NCI-H1417 (cell line): ENCODE results near the gene PTPRG.

Experiments used
- DNase-seq, 3 experiments: peaks; one replicate each; lab custom pipeline; 2025; lab: John Stamatoyannopoulos, UW

The PTPRG gene

DNA sequence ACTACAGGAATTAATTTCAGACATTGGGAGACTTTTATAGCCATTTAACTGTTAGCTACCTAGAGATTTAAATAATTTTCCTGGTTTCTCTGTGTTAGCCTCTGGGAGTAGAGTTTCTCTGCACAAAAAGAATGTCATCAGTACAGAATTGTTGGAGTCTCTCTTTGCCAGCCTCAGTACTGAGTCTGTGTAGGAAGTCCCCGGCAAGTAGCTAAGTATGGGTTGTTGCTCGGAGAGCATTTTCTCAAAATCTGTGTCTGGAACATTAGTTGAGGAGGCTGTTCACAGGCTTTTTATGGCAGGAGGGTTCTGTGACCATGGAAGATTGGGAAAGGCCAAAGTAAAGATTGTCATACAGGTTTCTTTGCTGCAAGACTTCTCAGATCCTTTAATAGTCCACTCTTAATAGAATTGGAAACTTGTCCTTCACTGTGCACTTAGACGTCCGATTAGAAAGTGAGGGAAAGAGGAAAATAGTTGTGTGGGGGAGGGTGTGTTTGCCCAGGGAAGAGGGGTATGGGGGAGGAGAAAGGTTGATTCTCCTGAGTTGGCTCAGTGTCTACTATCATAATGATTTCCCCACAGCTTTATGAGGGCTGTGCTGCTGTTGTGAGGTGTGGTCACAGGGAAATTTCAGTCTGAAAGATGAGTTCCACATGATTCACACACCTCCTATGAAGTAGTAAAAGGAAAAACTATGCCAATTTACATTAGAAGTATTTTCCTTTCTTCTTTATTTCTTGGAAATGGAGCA is 207.1 kb downstream of the PTPRG start:
- DNase-seq, result no peak

GRCh38 chr3:61769266-61769990 is 208.1 kb downstream of the PTPRG start:
- DNase-seq, result no peak

DNA sequence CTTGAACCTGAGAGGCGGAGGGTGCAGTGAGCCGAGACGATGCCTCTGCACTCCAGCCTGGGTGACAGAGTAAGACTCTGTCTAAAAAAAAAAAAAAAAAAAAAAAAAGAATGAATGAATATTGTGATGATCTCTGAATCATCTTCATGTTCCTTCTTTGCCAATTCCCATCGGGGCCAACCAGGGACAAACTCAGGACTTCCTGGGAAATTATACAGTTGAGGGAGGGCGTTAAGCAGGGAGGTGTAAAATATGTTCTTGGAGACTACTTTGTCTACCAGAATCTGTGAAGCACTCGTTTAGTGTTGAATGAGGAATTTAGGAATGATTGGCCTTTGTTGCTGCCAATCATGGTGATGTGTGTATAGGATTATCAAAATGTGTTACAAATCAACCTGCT is 210.6 kb downstream of the PTPRG start:
- DNase-seq, result no peak

- no peak for DNase-seq
These were observed 211.1 kb downstream of the PTPRG start for GRCh38 chr3:61772456-61772855.

DNA sequence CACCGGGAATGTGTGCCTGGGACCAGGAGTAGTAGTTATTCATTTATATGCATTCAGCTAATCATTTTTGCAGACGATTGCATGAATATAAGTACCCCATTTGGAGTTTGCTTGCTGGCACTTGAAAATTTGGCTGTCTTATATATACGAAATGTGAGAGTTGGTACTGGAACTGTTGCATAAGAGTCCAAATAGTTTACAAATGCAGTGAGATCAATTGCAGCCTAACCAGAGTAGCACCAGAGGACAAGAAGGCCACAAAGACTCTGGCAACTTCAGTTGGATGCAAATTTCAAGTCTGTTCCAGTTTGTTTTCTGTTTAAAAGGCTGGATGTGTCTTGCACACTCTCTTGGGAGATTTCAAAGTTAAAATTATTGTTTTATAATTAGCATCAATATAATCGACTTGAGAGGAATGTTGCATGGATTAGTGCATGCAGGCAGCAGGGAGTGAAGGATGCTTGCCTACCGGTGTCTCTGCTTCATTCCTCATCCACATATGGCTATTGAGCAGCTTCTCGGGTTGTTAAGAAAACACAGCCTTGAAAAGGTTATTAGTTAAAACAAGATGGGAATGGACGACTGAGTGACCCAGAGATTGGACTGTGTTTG is 213.0 kb downstream of the PTPRG start:
- DNase-seq, result no peak

DNA sequence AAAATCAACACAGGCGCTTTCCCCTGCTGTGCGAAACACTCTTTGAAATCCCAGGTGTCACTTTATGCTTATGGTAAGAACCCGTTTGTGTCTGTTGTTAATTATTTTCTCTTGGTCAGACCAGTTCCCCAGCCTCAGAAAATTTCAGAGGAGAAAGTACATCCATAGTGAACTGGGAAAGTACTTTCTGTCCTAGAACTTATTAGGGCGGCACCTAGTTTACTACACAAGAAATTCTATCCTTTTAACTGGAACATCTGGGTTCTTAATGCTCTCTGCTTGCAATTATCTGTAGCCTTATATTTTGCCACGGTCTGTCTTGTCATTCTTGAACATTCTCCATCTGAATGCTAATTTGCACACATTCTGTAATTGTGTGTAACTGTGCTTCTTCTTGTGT is 215.0 kb downstream of the PTPRG start:
- DNase-seq, result peak in 1 of 3 experiments; percentile 1

- no peak for DNase-seq
These were observed 216.1 kb downstream of the PTPRG start for GRCh38 chr3:61777483-61777882.

DNA sequence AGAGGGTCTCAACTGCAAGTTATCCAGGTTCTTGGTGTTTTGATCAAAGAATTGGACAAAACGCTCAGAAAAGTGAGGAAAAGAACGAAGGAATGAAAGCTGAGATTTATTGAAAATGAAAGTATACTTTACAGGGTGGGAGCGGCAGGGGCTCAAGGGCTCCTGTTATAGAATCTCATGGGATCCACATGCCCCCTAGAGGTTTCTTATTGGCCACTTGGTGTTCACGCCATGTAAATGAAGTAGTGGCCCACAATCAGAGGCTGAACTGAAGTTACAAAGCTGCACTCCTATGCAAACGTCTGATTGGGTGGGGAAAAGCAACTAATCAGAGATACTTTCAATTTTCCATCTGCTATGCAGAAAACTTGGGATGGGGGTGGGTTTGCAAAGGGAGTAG is 216.7 kb downstream of the PTPRG start:
- DNase-seq, result no peak

- DNase-seq, result no peak
These were observed 218.6 kb downstream of the PTPRG start for GRCh38 chr3:61780016-61780415.

GRCh38 chr3:61780455-61781228 is 219.3 kb downstream of the PTPRG start:
- no peak for DNase-seq

- DNase-seq, result no peak
These were observed 222.8 kb downstream of the PTPRG start for GRCh38 chr3:61783993-61784718.

- DNase-seq, result no peak
These were observed 227.5 kb downstream of the PTPRG start for GRCh38 chr3:61788623-61789507.

DNA sequence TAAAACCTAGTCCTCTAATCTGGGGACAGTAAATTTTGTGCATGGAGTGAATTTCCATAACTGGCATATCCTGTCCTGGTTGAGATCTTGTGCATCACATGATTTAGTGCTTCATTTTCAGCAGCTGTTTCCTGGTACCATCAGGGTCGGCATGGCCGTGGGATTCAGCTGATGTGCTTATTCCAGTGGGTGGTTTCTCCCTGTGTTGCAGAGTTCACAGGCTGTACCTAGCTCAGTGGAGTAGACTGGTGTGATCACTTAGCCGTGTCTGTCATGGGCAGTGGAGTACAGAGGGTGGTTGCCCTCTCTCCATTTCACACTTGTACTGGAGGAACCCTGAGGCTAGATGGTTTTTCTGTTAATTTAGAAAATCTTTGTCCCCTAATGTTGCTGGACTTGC is 228.5 kb downstream of the PTPRG start:
- no peak for DNase-seq

DNA sequence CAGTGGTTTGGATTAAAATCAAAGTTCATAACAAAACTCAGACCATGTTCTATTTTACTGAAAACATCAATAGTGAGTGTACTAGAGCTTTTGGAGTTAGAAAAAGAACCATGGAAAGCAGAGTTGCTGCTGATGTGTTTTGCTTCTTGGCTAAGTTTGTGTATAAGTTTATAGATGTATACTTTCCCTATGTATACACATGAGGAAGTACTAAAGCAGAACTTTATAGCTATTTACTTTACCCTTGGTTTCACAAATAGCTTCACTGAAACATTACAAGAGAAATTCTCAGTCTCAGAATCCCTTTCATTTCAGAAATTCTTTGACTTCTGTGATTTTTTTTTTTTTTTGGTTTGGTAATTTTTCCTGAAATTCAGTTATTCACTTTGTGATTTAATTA is 229.0 kb downstream of the PTPRG start:
- no peak for DNase-seq

DNA sequence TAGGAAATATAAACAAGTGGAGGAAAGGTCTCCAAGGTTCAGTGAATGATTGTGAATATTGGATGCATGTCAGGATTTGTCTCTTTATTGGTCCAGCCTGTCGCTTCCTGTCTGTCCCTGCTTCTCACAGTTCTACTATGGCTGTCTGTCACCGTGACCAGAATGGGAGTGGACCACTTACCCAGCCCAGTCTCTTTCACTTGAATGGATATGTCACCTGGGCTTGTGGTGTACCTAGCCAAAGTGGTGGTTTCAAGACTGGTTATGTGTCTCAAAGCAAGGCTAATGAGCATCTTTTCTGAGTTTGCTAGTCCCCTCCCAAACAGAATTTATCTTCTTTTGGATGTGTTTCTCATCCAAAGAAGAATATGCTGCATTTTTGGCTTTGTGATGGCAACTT is 231.7 kb downstream of the PTPRG start:
- no peak for DNase-seq

DNA sequence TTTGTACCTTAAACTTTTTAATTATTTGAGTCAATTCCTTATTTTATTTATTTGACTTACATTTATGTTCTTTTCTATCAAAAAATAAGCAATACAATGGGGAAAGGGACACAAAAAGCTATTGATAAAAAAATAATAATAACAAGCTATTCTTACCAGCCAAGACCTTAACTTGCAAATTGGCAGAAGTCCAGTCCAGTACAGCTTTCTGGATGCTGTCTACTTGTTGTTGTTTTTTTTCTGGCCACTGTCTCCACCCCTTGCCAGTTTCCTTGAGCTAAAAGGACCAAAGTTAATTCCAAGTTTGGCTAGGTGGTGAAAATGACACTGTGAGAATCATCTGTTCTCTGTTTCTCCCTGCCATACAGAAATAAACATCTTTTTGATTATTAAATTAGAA is 232.2 kb downstream of the PTPRG start:
- DNase-seq, result no peak

- DNase-seq, result no peak
These were observed 233.0 kb downstream of the PTPRG start for GRCh38 chr3:61794341-61794740.

DNA sequence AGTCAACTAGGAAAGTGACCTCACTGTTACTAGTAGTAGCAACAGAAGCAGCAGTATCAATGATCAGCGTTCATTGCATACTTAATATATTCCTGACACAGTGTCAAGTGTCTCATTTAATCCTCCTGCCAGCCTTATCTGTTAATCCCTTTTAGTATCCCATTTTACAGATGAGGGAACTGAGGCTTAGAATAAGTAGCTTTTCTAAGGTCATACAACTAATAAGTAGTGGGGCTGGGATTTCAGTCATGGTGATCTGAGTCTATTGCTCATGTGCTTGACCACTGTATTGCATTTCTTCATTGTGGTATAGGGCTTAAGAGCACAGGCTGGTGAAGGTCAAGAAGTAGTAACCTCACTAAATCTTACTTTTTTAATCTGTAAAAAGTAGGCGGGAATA is 233.6 kb downstream of the PTPRG start:
- no peak for DNase-seq

DNA sequence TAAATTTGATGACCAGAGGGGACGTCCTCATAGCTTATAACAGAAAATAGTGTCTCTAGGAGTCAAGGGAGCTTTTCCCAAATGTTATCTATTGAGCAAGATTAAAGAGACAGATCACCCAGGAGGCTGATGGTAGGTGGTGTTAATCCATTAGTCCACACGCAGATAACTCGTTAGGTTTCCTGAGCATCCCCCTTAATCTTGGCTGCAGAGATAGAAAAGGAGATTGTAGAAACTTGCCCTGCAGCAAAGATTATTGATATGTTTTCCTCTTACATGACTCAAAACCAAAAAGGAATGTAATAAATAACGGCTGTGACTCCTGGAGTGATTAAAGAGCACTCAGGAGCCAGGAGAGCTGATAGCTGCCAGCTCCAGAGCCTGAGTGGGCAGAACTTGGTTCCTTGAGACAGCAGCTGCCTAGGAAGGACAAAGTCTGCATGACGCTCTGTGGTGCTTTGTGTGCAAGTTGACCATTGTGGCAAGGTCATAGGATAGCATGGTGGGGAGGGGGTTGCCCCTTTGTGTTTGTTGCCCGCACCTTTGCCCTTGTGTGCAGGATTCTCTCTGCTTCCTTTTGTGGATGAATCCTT is 234.8 kb downstream of the PTPRG start:
- no peak for DNase-seq

GRCh38 chr3:61796911-61797310 is 235.5 kb downstream of the PTPRG start:
- DNase-seq, result no peak
